Cardiac muscle cell (in vitro differentiated cells and primary cell): Measurements from ENCODE around the gene LSM14A. TPM values are rescaled to one million over a fixed set of nuclear protein-coding genes. Genes with fewer than 3 reads are reported as not detected.
"Not testable (repeated sequence)": the region's sequence is repeated elsewhere in the genome, so short reads cannot be mapped to it uniquely, and the experiment has no call there.

Experiments
- DNase-seq, 2 donors: peaks; one replicate each; pipeline versions ENCODE4 v3.0.0 to v3.0.0-alpha.2; 2010 to 2017; ENCODE audit warnings: low read depth in 1 of 2, low spot score in 1 of 2
- H3K27ac ChIP-seq: fragments of 200-600 bp; sonication (generic); 2 replicates; pipeline ENCODE4 v1.5.1; 2016
- H3K27me3 ChIP-seq: fragments of 200-600 bp; sonication (generic); 2 replicates; pipeline ENCODE4 v1.6.0; 2016; ENCODE audit warnings: control low read depth
- H3K36me3 ChIP-seq: fragments of 200-600 bp; sonication (generic); 2 replicates; pipeline ENCODE4 v1.5.1; 2016; ENCODE audit warnings: control low read depth
- H3K4me1 ChIP-seq: fragments of 200-600 bp; sonication (generic); 2 replicates; pipeline ENCODE4 v1.8.1; 2017; ENCODE audit warnings: low read depth, mild to moderate bottlenecking, mixed run types
- H3K4me3 ChIP-seq: fragments of 200-600 bp; sonication (generic); 2 replicates; pipeline ENCODE4 v1.5.1; 2016; ENCODE audit warnings: mild to moderate bottlenecking
- H3K9me3 ChIP-seq: fragments of 200-600 bp; sonication (generic); 2 replicates; pipeline ENCODE4 v1.5.1; 2017; ENCODE audit warnings: low read depth, mild to moderate bottlenecking, control low read depth
- CTCF ChIP-seq: IDR thresholded peaks from 2 replicates; pipeline ENCODE4 v1.5.1; 2012; ENCODE audit warnings: low read depth, mild to moderate bottlenecking, low read length
- polyA plus RNA-seq: library from polyadenylated mRNA; unstranded; fragments of >200 nt; fragmentation: Nextera tagmentation; extraction: Ambion mirVana; gene quantifications from 2 replicates; pipeline ENCODE4 v1.2.1, GENCODE V29; 2016
- total RNA-seq: library from RNA; depleted of rRNA; stranded (reverse); fragments of >200 nt; gene quantifications from 2 replicates; pipeline ENCODE4 v1.2.3, GENCODE V29; 2016

LSM14A gene
- total and polyA plus RNA-seq, 2 experiments from 2014 or later = 88.5 to 203 TPM

- Histone ChIP-seq H3K27me3 (no peaks in the 10 kb centered on the region), H3K4me3 (no peak overlapping the region), H3K27ac (no peak overlapping the region), H3K36me3 (peaks cover 52% of the 10 kb centered on the region), H3K9me3 (no peaks in the 10 kb centered on the region), H3K4me1 (no peaks in the 10 kb centered on the region)
- no peak for TF ChIP-seq CTCF
- DNase-seq = no peak
Observed at GRCh38 chr19:34214040-34214439, 41.7 kb downstream of the LSM14A start.

GRCh38 chr19:34215006-34215665 is 42.8 kb downstream of the LSM14A start:
- no peaks in the 10 kb centered on the region for H3K27me3 ChIP-seq
- H3K4me1 ChIP-seq = no peaks in the 10 kb centered on the region
- TF ChIP-seq CTCF = no peak
- H3K36me3 ChIP-seq = peaks cover 55% of the 10 kb centered on the region
- DNase-seq = no peak
- H3K4me3 ChIP-seq = no peak overlapping the region
- H3K27ac ChIP-seq = no peak overlapping the region
- H3K9me3 ChIP-seq = no peaks in the 10 kb centered on the region

- Histone ChIP-seq H3K27ac (no peak overlapping the region), H3K9me3 (no peaks in the 10 kb centered on the region), H3K27me3 (no peaks in the 10 kb centered on the region), H3K4me3 (no peak overlapping the region), H3K4me1 (no peaks in the 10 kb centered on the region), H3K36me3 (peaks cover 52% of the 10 kb centered on the region)
- no peak for TF ChIP-seq CTCF
- DNase-seq = no peak
Observed at GRCh38 chr19:34215666-34216038, 43.3 kb downstream of the LSM14A start.

- Histone ChIP-seq H3K36me3 (peaks cover 49% of the 10 kb centered on the region), H3K27ac (peak overlapping the region; percentile 8)
- DNase-seq, H3K4me3 ChIP-seq, H3K9me3 ChIP-seq, H3K27me3 ChIP-seq, H3K4me1 ChIP-seq: not testable (repeated sequence)
Observed at GRCh38 chr19:34216745-34217219, 44.5 kb downstream of the LSM14A start.

- peaks cover 52% of the 10 kb centered on the region for H3K36me3 ChIP-seq
- TF ChIP-seq CTCF = no peak
- H3K4me1 ChIP-seq = no peaks in the 10 kb centered on the region
- peak in 1 of 2 donors; percentile 91 for DNase-seq
- H3K9me3 ChIP-seq = no peaks in the 10 kb centered on the region
- peak overlapping the region; percentile 51 for H3K27ac ChIP-seq
- H3K4me3 ChIP-seq = no peak overlapping the region
- H3K27me3 ChIP-seq = no peaks in the 10 kb centered on the region
Observed at GRCh38 chr19:34217952-34218817, 45.9 kb downstream of the LSM14A start.

- Histone ChIP-seq H3K27ac (peak overlapping the region; percentile 51), H3K36me3 (peaks cover 52% of the 10 kb centered on the region), H3K9me3 (no peaks in the 10 kb centered on the region), H3K27me3 (no peaks in the 10 kb centered on the region), H3K4me1 (no peaks in the 10 kb centered on the region), H3K4me3 (no peak overlapping the region)
- DNase-seq = no peak
- no peak for TF ChIP-seq CTCF
Observed at GRCh38 chr19:34218818-34219164, 46.5 kb downstream of the LSM14A start.
